Upper lobe of left lung (tissue), 6 donors: ENCODE results near the gene RAD21L1. TPM values are rescaled to one million over a fixed set of nuclear protein-coding genes. Genes with fewer than 3 reads are reported as not detected.
A peak's percentile ranks its signal among the peaks of the same experiment; 100 is the strongest.

Experiments
- ATAC-seq, 2 donors: fragments of 200-7000 bp; cut with Tn5 transposase; one replicate each; pipeline ENCODE4 v1.9.1; 2022; ENCODE audit warnings: mild to moderate bottlenecking in 2 of 2, moderate library complexity in 2 of 2; ENCODE audit not compliant: low FRiP score in 2 of 2
- DNase-seq, 2 donors: peaks; one replicate each; pipeline ENCODE4 v3.0.0-alpha.2; 2019 to 2020
- H3K27ac ChIP-seq, 4 donors: fragments of 200-600 bp; sonication (generic); one replicate each; pipeline ENCODE4 v1.5.1; 2016 to 2019
- H3K27me3 ChIP-seq, 4 donors: fragments of 200-600 bp; sonication (generic); one replicate each; pipeline ENCODE4 v1.5.1; 2017 to 2019
- H3K36me3 ChIP-seq, 4 donors: fragments of 200-600 bp; sonication (generic); one replicate each; pipeline ENCODE4 v1.5.1; 2016 to 2019
- H3K4me1 ChIP-seq, 4 donors: fragments of 200-600 bp; sonication (generic); one replicate each; pipeline ENCODE4 v1.5.1; 2018 to 2019
- H3K4me3 ChIP-seq, 4 donors: fragments of 200-600 bp; sonication (generic); one replicate each; pipeline ENCODE4 v1.5.1; 2017 to 2019; ENCODE audit warnings: mild to moderate bottlenecking in 2 of 4, moderate library complexity in 1 of 4
- H3K9me3 ChIP-seq, 4 donors: fragments of 200-600 bp; sonication (generic); one replicate each; pipeline ENCODE4 v1.5.1; 2018 to 2019
- EP300 ChIP-seq, 4 donors: sonication (generic); formaldehyde crosslinking; IDR thresholded peaks; one replicate each; pipeline ENCODE4 v1.5.1; 2017; ENCODE audit warnings: antibody characterized with exemption in 4 of 4, control low read depth in 2 of 4
- POLR2A ChIP-seq, 4 donors: fragments of 450-650 bp; IDR thresholded peaks; one replicate each; pipeline ENCODE4 v1.5.1; 2016 to 2017; ENCODE audit warnings: antibody characterized with exemption in 4 of 4, mild to moderate bottlenecking in 2 of 4
- POLR2AphosphoS5 ChIP-seq, 2 donors: sonication (generic); formaldehyde crosslinking; IDR thresholded peaks; one replicate each; pipeline ENCODE4 v1.5.1; 2017; ENCODE audit warnings: antibody characterized with exemption in 2 of 2
- WGBS, 2 donors: methylation state at CpG; one replicate each; pipeline ENCODE4 v1.1.5; 2017 to 2018; 5-methylcytosine and 5-hydroxymethylcytosine counted together
- total RNA-seq, 6 donors: library from RNA; depleted of rRNA in 4 of 6; stranded (reverse); fragments of >200 nt in 4 of 6; gene quantifications; one replicate each; pipeline versions ENCODE4 v1.1.0 to v1.2.1, GENCODE V29; 2016 to 2021
- TF ChIP-seq, protein P1 (sequence below), 6 experiments: fragments of 450-650 bp in 4 of 6; fragments of 200-600 bp in 2 of 6; sonication (generic) in 2 of 6; IDR thresholded peaks; one replicate each; pipeline ENCODE4 v1.5.1; 2016 to 2019; ENCODE audit warnings: antibody characterized with exemption in 6 of 6
- donor health status: DM: no; HTN: no; CAD: no; lungs with moderate emphysema.
- donor health status: DM: no; HTN: yes; CAD: no; lungs with severe emphysema.

Gene RAD21L1
- not detected for total RNA-seq

GRCh38 chr20:1225783-1226654 lies at the start of gene RAD21L1:
Gene RAD21L1 (plus strand): TSS chr20:1226044. CDS start chr20:1228454, 2,410 bp downstream.
- H3K4me1 ChIP-seq = peaks cover 7 to 22% (median 12%) of the 10 kb centered on the region in 4 donors
- H3K4me3 ChIP-seq = peak within 1 kb of the TSS; percentile 69 to 81 (median 78)
- ATAC-seq (peak; percentile 94 to 96), DNase-seq (peak; percentile 84 to 95)
- no peaks in the 10 kb centered on the region for H3K9me3 ChIP-seq
- WGBS, 2 donors = 0 to 2% methylated on average over 6 to 20 of the region's 88 CpGs
- H3K27ac ChIP-seq = peak within 1 kb of the TSS; percentile 28 to 81 (median 71)
- no peaks in the 10 kb centered on the region for H3K36me3 ChIP-seq
- H3K27me3 ChIP-seq = peaks cover 0 to 15% (median 2%) of the 10 kb centered on the region in 4 donors
- TF ChIP-seq, protein P1, sequence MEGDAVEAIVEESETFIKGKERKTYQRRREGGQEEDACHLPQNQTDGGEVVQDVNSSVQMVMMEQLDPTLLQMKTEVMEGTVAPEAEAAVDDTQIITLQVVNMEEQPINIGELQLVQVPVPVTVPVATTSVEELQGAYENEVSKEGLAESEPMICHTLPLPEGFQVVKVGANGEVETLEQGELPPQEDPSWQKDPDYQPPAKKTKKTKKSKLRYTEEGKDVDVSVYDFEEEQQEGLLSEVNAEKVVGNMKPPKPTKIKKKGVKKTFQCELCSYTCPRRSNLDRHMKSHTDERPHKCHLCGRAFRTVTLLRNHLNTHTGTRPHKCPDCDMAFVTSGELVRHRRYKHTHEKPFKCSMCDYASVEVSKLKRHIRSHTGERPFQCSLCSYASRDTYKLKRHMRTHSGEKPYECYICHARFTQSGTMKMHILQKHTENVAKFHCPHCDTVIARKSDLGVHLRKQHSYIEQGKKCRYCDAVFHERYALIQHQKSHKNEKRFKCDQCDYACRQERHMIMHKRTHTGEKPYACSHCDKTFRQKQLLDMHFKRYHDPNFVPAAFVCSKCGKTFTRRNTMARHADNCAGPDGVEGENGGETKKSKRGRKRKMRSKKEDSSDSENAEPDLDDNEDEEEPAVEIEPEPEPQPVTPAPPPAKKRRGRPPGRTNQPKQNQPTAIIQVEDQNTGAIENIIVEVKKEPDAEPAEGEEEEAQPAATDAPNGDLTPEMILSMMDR (IDR thresholded peaks at IDR 0.05) = no peak
- TF ChIP-seq POLR2A (IDR thresholded peaks at IDR 0.05) = peak in 1 of 4 donors; percentile 19
- peak in 1 of 2 donors; percentile 53 for TF ChIP-seq POLR2AphosphoS5 (IDR thresholded peaks at IDR 0.05)

DNA sequence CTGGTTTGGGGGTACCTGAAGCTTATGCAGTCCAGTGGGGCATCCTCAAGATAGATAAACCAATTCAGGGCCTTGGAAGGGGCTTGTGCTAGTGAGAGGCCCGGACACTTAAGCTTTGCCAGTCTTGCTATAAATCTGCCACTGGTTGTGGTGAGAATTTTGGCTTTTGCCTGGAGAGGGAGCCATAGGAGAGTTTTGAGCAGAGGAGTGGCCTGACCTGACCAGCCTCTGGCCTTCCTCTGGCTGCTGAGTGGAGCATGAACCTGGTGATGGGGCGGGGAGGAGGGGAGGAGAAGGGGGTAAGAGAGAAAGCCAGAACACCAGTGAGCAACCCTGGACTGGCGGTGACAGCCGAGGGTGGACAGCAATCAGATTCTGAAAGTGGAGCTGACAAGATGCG lies 48.2 kb upstream of the RAD21L1 start:
- Histone ChIP-seq H3K36me3 (peaks cover 0 to 54% (median 12%) of the 10 kb centered on the region in 4 donors), H3K27ac (no peak overlapping the region), H3K9me3 (no peaks in the 10 kb centered on the region), H3K27me3 (no peaks in the 10 kb centered on the region), H3K4me3 (no peak overlapping the region), H3K4me1 (no peaks in the 10 kb centered on the region)
- DNase-seq (no peak), ATAC-seq (no peak)
- no peak for TF ChIP-seq POLR2AphosphoS5 (IDR thresholded peaks at IDR 0.05)
- TF ChIP-seq, protein P1 (IDR thresholded peaks at IDR 0.05) = no peak
- TF ChIP-seq EP300 (IDR thresholded peaks at IDR 0.05) = no peak
- no peak for TF ChIP-seq POLR2A (IDR thresholded peaks at IDR 0.05)
- 86 to 94% methylated on average over 5 of the region's 5 CpGs for WGBS, 2 donors

DNA sequence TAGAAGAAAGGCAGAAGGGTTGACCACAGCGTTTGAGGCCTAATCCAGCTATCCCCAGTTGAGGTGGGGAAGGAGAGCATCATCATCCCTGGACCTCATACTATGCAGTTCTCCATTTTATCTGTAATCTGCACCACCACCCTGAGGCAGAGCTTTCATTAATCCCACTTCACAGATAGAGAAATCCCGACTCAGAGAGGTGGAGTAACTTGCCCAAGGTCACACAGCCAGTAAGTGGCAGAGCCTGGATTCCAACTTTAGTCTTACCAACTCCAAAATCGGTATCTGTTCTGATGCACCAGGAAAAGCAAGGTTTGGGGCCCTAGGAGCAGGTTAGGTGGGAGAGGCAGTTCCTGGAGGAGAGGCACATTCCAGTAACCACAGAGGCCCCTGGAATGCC lies 47.7 kb upstream of the RAD21L1 start:
- Histone ChIP-seq H3K9me3 (no peaks in the 10 kb centered on the region), H3K27me3 (no peaks in the 10 kb centered on the region), H3K4me1 (no peaks in the 10 kb centered on the region), H3K27ac (no peak overlapping the region), H3K36me3 (peaks cover 0 to 50% (median 10%) of the 10 kb centered on the region in 4 donors), H3K4me3 (no peak overlapping the region)
- TF ChIP-seq, protein P1 (IDR thresholded peaks at IDR 0.05) = no peak
- no peak for TF ChIP-seq POLR2AphosphoS5 (IDR thresholded peaks at IDR 0.05)
- no peak for TF ChIP-seq POLR2A (IDR thresholded peaks at IDR 0.05)
- TF ChIP-seq EP300 (IDR thresholded peaks at IDR 0.05) = no peak
- ATAC-seq = no peak
- no peak for DNase-seq
- WGBS, 2 donors = 88 to 93% methylated on average over 3 of the region's 3 CpGs

DNA sequence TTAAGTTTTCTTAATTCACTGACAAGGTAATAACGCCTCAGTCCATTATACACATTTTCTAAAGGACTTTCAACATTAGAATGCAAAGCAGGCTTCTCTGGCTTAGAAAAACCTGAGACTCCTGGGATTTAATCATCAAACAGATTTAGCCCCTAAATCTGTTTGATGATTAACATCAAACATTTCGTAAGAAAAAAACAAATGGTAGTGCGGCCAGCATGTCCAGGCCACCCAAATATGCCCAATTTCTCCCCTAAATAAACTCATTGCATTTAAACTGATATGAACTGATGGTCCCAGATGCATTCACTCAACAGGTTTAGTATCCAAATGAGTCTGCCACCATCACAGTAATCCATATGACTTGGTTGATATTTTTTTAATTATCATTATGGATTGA lies 47.2 kb upstream of the RAD21L1 start:
- Histone ChIP-seq H3K9me3 (no peaks in the 10 kb centered on the region), H3K4me1 (no peaks in the 10 kb centered on the region), H3K4me3 (no peak overlapping the region), H3K36me3 (peaks cover 0 to 45% (median 9%) of the 10 kb centered on the region in 4 donors), H3K27ac (no peak overlapping the region), H3K27me3 (no peaks in the 10 kb centered on the region)
- 92% methylated on average over 3 of the region's 3 CpGs for WGBS, 2 donors
- ATAC-seq (no peak), DNase-seq (no peak)
- TF ChIP-seq EP300 (IDR thresholded peaks at IDR 0.05) (no peak), POLR2A (IDR thresholded peaks at IDR 0.05) (no peak), POLR2AphosphoS5 (IDR thresholded peaks at IDR 0.05) (no peak)
- TF ChIP-seq, protein P1 (IDR thresholded peaks at IDR 0.05) = no peak
